ENCODE results near the gene KIFBP. TPM values are rescaled to one million over a fixed set of nuclear protein-coding genes. Genes with fewer than 3 reads are reported as not detected.
A peak's percentile ranks its signal among the peaks of the same experiment; 100 is the strongest.

Gene KIFBP
- total and polyA plus RNA-seq, 2 donors (not counting 3 experiments of a cell fraction or from before 2014, with no cell fraction given) = 17.6 to 39.8 TPM

GRCh38 chr10:68954904-68955303 is 33.7 kb upstream of the KIFBP start:
- FAIRE-seq (no peak), DNase-seq (ENCODE audit: low read depth, low spot score) (no peak)
- Histone ChIP-seq H3K36me3 (ENCODE audit: control insufficient read depth in 2 of 2, extremely low read depth in 1 of 2, insufficient read depth in 2 of 2, low read length in 2 of 2) (peaks cover 2 to 3% of the 10 kb centered on the region in 2 experiments), H3K79me2 (ENCODE audit: control insufficient read depth, insufficient read depth, low read length) (peaks cover 38% of the 10 kb centered on the region), H3K27me3 (ENCODE audit: control insufficient read depth in 2 of 2, insufficient read depth in 2 of 2, low read length in 2 of 2) (no peaks in the 10 kb centered on the region), H3K9me1 (replicated peaks; ENCODE audit: control insufficient read depth, extremely low read depth, insufficient read depth, low read length) (no peaks in the 10 kb centered on the region), H3K4me3 (replicated peaks in 1 of 3; ENCODE audit: insufficient read depth in 1 of 3, low read depth in 1 of 3, low read length in 3 of 3) (no peak overlapping the region), H3K4me2 (ENCODE audit: insufficient read depth, low read length) (peak overlapping the region; percentile 79), H3K27ac (ENCODE audit: insufficient read depth, low read depth, low read length) (no peak overlapping the region), H3K9me3 (replicated peaks; ENCODE audit: control insufficient read depth, insufficient read depth, low read length) (no peaks in the 10 kb centered on the region), H2AFZ (ENCODE audit: low read depth, low read length) (no peak overlapping the region), H3K9ac (replicated peaks; ENCODE audit: extremely low read depth, insufficient read depth, low read length) (no peak overlapping the region), H3K4me1 (ENCODE audit: control insufficient read depth, extremely low read depth, insufficient read depth, low read length) (peaks cover 20% of the 10 kb centered on the region), H4K20me1 (replicated peaks; ENCODE audit: control insufficient read depth, extremely low read depth, insufficient read depth, low read length) (peaks cover 5% of the 10 kb centered on the region)
- ChIA-PET CTCF (interaction anchor here (1.4 to 1.5 kb wide), 4 partner anchors 33 to 459 kb away, joined by 3 to 5 read pairs (median 4); partner anchors contain the start of gene DDX50), POLR2A (no interaction called here)
- BruUV-seq (replicated peaks) = no TSS peak
- TF ChIP-seq CTCF (IDR thresholded peaks at IDR 0.05; ENCODE audit: extremely low read depth in 1 of 2, insufficient read depth in 1 of 2, low read depth in 1 of 2, low read length in 2 of 2) (no peak), MAX (IDR thresholded peaks at IDR 0.05; ENCODE audit: insufficient read depth, insufficient read length) (no peak), POLR2AphosphoS5 (IDR thresholded peaks at IDR 0.05; ENCODE audit: insufficient read depth, low read depth, low read length) (no peak), GATA2 (IDR thresholded peaks at IDR 0.05; ENCODE audit: insufficient read depth, insufficient read length, low read depth, low read length) (no peak), MYC (IDR thresholded peaks at IDR 0.05; ENCODE audit: low read depth, low read length) (no peak), JUN (IDR thresholded peaks at IDR 0.05; ENCODE audit: borderline replicate concordance, insufficient read depth, insufficient read length, low read depth) (no peak), FOS (IDR thresholded peaks at IDR 0.05; ENCODE audit: borderline replicate concordance, insufficient read depth, low read length) (no peak), EZH2 (IDR thresholded peaks at IDR 0.05; ENCODE audit: borderline replicate concordance, low read depth, low read length, severe bottlenecking) (no peak), POLR2A (IDR thresholded peaks at IDR 0.05; ENCODE audit: low read depth, low read length) (no peak)
- dilution Hi-C loops (cut with MboI; ENCODE audit: extremely low pct_ligation_motif_present, low sequenced_read_pairs) (no loop called here), intact Hi-C loops (cut with micrococcal nuclease) (no loop called here)

Data from endothelial cell of umbilical vein (primary cell).